H9 (cell line): ENCODE data around the gene SIPA1L2. TPM values are rescaled to one million over a fixed set of nuclear protein-coding genes. Genes with fewer than 3 reads are reported as not detected.
A peak's percentile ranks its signal among the peaks of the same experiment; 100 is the strongest.

Experiments used
- DNase-seq: peaks from one replicate; pipeline ENCODE4 v3.0.0-alpha.2; 2017
- H2AFZ ChIP-seq: one replicate; pipeline ENCODE4 v1.6.1; 2013; ENCODE audit warnings: mild to moderate bottlenecking, low read length, control low read depth, moderate library complexity
- H2AK5ac ChIP-seq: 2 replicates; pipeline ENCODE4 v1.6.1; 2013; ENCODE audit warnings: low read length, control low read depth, mixed read lengths; ENCODE audit not compliant: insufficient read length
- H2BK120ac ChIP-seq: one replicate; pipeline ENCODE4 v1.6.1; 2013; ENCODE audit warnings: low read depth, mild to moderate bottlenecking, low read length, control low read depth, inconsistent platforms; ENCODE audit not compliant: poor library complexity, severe bottlenecking
- H2BK12ac ChIP-seq: 2 replicates; pipeline ENCODE4 v1.6.1; 2013; ENCODE audit warnings: low read length, control low read depth, mixed read lengths, low read depth; ENCODE audit not compliant: insufficient read length
- H2BK15ac ChIP-seq: 2 replicates; pipeline ENCODE4 v1.6.1; 2013; ENCODE audit warnings: low read depth, low read length, control low read depth
- H2BK20ac ChIP-seq: one replicate; pipeline ENCODE4 v1.6.1; 2013; ENCODE audit warnings: low read depth, mild to moderate bottlenecking, low read length, control low read depth, inconsistent platforms; ENCODE audit not compliant: poor library complexity, severe bottlenecking
- H2BK5ac ChIP-seq: 2 replicates; pipeline ENCODE4 v1.6.1; 2013; ENCODE audit warnings: low read length, control low read depth, mixed read lengths; ENCODE audit not compliant: insufficient read length
- H3K14ac ChIP-seq: 2 replicates; pipeline ENCODE4 v1.6.1; 2013; ENCODE audit warnings: low read length, control low read depth; ENCODE audit not compliant: insufficient read depth
- H3K18ac ChIP-seq: 2 replicates; pipeline ENCODE4 v1.6.1; 2013; ENCODE audit warnings: low read depth, mild to moderate bottlenecking, mixed read lengths, low read length, control low read depth; ENCODE audit not compliant: insufficient read length
- H3K23ac ChIP-seq: 2 replicates; pipeline ENCODE4 v1.6.1; 2013; ENCODE audit warnings: low read length, control low read depth, mixed read lengths, low read depth; ENCODE audit not compliant: insufficient read length
- H3K23me2 ChIP-seq: 2 replicates; pipeline ENCODE4 v1.6.1; 2013; ENCODE audit warnings: low read depth, mild to moderate bottlenecking, mixed read lengths, low read length, control low read depth; ENCODE audit not compliant: insufficient read length, poor library complexity, severe bottlenecking
- H3K27ac ChIP-seq: 2 replicates; pipeline ENCODE4 v1.5.1; 2013; ENCODE audit warnings: low read length, control low read depth, mixed read lengths, low read depth; ENCODE audit not compliant: insufficient read length
- H3K27me3 ChIP-seq: 2 replicates; pipeline ENCODE4 v1.6.1; 2013; ENCODE audit warnings: low read length, control low read depth, inconsistent platforms; ENCODE audit not compliant: insufficient read depth
- H3K4ac ChIP-seq: 2 replicates; pipeline ENCODE4 v1.6.1; 2013; ENCODE audit warnings: low read depth, mild to moderate bottlenecking, control low read depth, inconsistent platforms, low read length, moderate library complexity
- H3K4me1 ChIP-seq: 2 replicates; pipeline ENCODE4 v1.6.1; 2013; ENCODE audit warnings: low read length, control low read depth, inconsistent platforms; ENCODE audit not compliant: insufficient read depth
- H3K4me2 ChIP-seq: 2 replicates; pipeline ENCODE4 v1.6.1; 2013; ENCODE audit warnings: low read length, control low read depth, mixed read lengths; ENCODE audit not compliant: insufficient read length, insufficient read depth
- H3K56ac ChIP-seq: 2 replicates; pipeline ENCODE4 v1.6.1; 2013; ENCODE audit warnings: low read depth, mild to moderate bottlenecking, mixed read lengths, low read length, control low read depth; ENCODE audit not compliant: insufficient read length
- H3K79me1 ChIP-seq: 2 replicates; pipeline ENCODE4 v1.6.1; 2013; ENCODE audit warnings: low read depth, mild to moderate bottlenecking, moderate library complexity, low read length, control low read depth, inconsistent platforms; ENCODE audit not compliant: insufficient read depth, poor library complexity, severe bottlenecking
- H3K79me2 ChIP-seq: 2 replicates; pipeline ENCODE4 v1.6.1; 2013; ENCODE audit warnings: low read length, control low read depth, inconsistent platforms; ENCODE audit not compliant: insufficient read depth
- H3K9ac ChIP-seq: 2 replicates; pipeline ENCODE4 v1.6.1; 2013; ENCODE audit warnings: low read length, control low read depth, mixed read lengths; ENCODE audit not compliant: insufficient read length; ENCODE audit errors: extremely low read depth
- H3K9me3 ChIP-seq: one replicate; pipeline ENCODE4 v1.6.1; 2013; ENCODE audit warnings: low read depth, low read length, inconsistent platforms; ENCODE audit not compliant: control insufficient read depth
- H3T11ph ChIP-seq: one replicate; pipeline ENCODE4 v1.6.1; 2013; ENCODE audit warnings: mild to moderate bottlenecking, low read length, control low read depth, inconsistent platforms
- H4K20me1 ChIP-seq: one replicate; pipeline ENCODE4 v1.6.1; 2013; ENCODE audit not compliant: control insufficient read depth, insufficient read length, insufficient read depth
- H4K5ac ChIP-seq: 2 replicates; pipeline ENCODE4 v1.6.1; 2013; ENCODE audit warnings: low read depth, mild to moderate bottlenecking, mixed read lengths, low read length, control low read depth; ENCODE audit not compliant: insufficient read length
- H4K8ac ChIP-seq: replicated peaks from 2 replicates; pipeline ENCODE4 v1.6.1; 2013; ENCODE audit warnings: low read length, control low read depth, mixed read lengths, low read depth; ENCODE audit not compliant: insufficient read length
- H4K91ac ChIP-seq: 2 replicates; pipeline ENCODE4 v1.6.1; 2013; ENCODE audit warnings: low read depth, mild to moderate bottlenecking, moderate library complexity, mixed read lengths, low read length, control low read depth; ENCODE audit not compliant: insufficient read length
- H3K27ac Mint-ChIP-seq, 3 experiments: 2 replicates in 2 of 3; 3 replicates in 1 of 3; pipeline ENCODE4 v1.8.0; 2020 to 2021; ENCODE audit warnings: mixed read lengths in 3 of 3, mild to moderate bottlenecking in 1 of 3, moderate library complexity in 1 of 3
- H3K27me3 Mint-ChIP-seq: 2 replicates; pipeline ENCODE4 v1.8.0; 2021; ENCODE audit warnings: low read depth, mild to moderate bottlenecking, moderate library complexity, mixed read lengths
- H3K36me3 Mint-ChIP-seq, 3 experiments: 2 replicates in 2 of 3; 3 replicates in 1 of 3; pipeline ENCODE4 v1.8.0; 2020 to 2021; ENCODE audit warnings: low read depth in 3 of 3, mixed read lengths in 3 of 3; ENCODE audit not compliant: insufficient read depth in 1 of 3
- H3K4me1 Mint-ChIP-seq, 2 experiments: 2 replicates each; pipeline ENCODE4 v1.8.0; 2020; ENCODE audit warnings: mixed read lengths in 2 of 2
- H3K4me3 Mint-ChIP-seq, 2 experiments: 2 replicates in 1 of 2; 3 replicates in 1 of 2; pipeline ENCODE4 v1.8.0; 2020 to 2021; ENCODE audit warnings: mild to moderate bottlenecking in 2 of 2, mixed read lengths in 2 of 2, moderate library complexity in 1 of 2
- H3K9me3 Mint-ChIP-seq, 2 experiments: 2 replicates in 1 of 2; 3 replicates in 1 of 2; pipeline ENCODE4 v1.8.0; 2020; ENCODE audit warnings: mild to moderate bottlenecking in 2 of 2, mixed read lengths in 2 of 2, moderate library complexity in 1 of 2
- CTCF ChIP-seq: fragments of 200-600 bp; sonication (generic); conservative IDR thresholded peaks from 3 replicates; pipeline ENCODE4 v1.8.0; 2021; ENCODE audit warnings: antibody characterized with exemption, mild to moderate bottlenecking
- WGBS: extraction: QIAGEN DNeasy Blood & Tissue Kit; methylation state at CpG from one replicate; pipeline ENCODE4 v1.1.7; 2013; ENCODE audit warnings: missing lambda C conversion rate, low lambda C conversion rate, mixed read lengths; ENCODE audit not compliant: insufficient read length; ENCODE audit errors: extremely low coverage; 5-methylcytosine and 5-hydroxymethylcytosine counted together
- total RNA-seq: library from RNA; stranded (reverse); gene quantifications from 2 replicates; pipeline ENCODE4 v1.2.1, GENCODE V29; 2021

Gene SIPA1L2
- total RNA-seq, 1 experiment from 2014 or later: 5.2 TPM

GRCh38 chr1:232622981-232623380 lies 7.0 kb downstream of the SIPA1L2 start:
- Histone ChIP-seq H2AK5ac (no peak overlapping the region), H3K4me1 (peaks cover 14% of the 10 kb centered on the region; the same call in 1 of the 2 replicates), H3K27ac (no peak overlapping the region), H3K4me2 (no peak overlapping the region), H2BK120ac (no peak overlapping the region), H4K20me1 (no peaks in the 10 kb centered on the region), H2BK20ac (no peak overlapping the region), H3K9ac (no peak overlapping the region), H3T11ph (no peak overlapping the region), H3K4ac (no peak overlapping the region), H3K18ac (no peak overlapping the region), H3K23ac (no peak overlapping the region), H2AFZ (no peak overlapping the region), H3K14ac (no peak overlapping the region), H3K79me2 (no peaks in the 10 kb centered on the region), H2BK5ac (no peak overlapping the region), H3K23me2 (no peaks in the 10 kb centered on the region), H3K9me3 (no peaks in the 10 kb centered on the region), H2BK12ac (no peak overlapping the region), H3K27me3 (no peaks in the 10 kb centered on the region), H4K91ac (no peak overlapping the region), H3K79me1 (no peaks in the 10 kb centered on the region), H2BK15ac (no peak overlapping the region), H4K5ac (no peak overlapping the region), H3K56ac (no peak overlapping the region), H4K8ac (no peak overlapping the region)
- no peak for TF ChIP-seq CTCF
- H3K9me3 Mint-ChIP-seq: no peaks in the 10 kb centered on the region
- peak; percentile 85 for DNase-seq
- H3K36me3 Mint-ChIP-seq: no peaks in the 10 kb centered on the region; a peak in 1 of 7 replicates
- H3K27ac Mint-ChIP-seq: 0 out of 7 replicates have a peak overlapping the region, but pooled peaks of 1 of the 3 experiments have one; percentile 9
- peaks cover 17% of the 10 kb centered on the region for H3K27me3 Mint-ChIP-seq
- no CpG with 5 or more reads among the region's 8 CpGs for WGBS
- no peak overlapping the region for H3K4me3 Mint-ChIP-seq
- peaks cover 71 to 75% of the 10 kb centered on the region in 2 experiments for H3K4me1 Mint-ChIP-seq
